ENCODE results near the gene MFF.

Gene MFF

GRCh38 chr2:227293531-227293930 is 31.5 kb upstream of the MFF start:
- no peak overlapping the region for H3K27ac ChIP-seq
- in situ Hi-C loops (cut with HindIII; ENCODE audit: low pct_ligation_motif_present, low sequenced_read_pairs): no loop called here
- H3K4me3 ChIP-seq (ENCODE audit: low read depth, low read length): no peak overlapping the region
- H3K36me3 ChIP-seq (replicated peaks): no peaks in the 10 kb centered on the region
- no peaks in the 10 kb centered on the region for H3K27me3 ChIP-seq (replicated peaks)
- no peak for TF ChIP-seq CTCF (IDR thresholded peaks at IDR 0.05; ENCODE audit: low read depth, low read length, missing control alignments)
- no peak for DNase-seq

- Histone ChIP-seq H3K36me3 (replicated peaks) (no peaks in the 10 kb centered on the region), H3K4me3 (ENCODE audit: low read depth, low read length) (no peak overlapping the region), H3K27ac (no peak overlapping the region), H3K27me3 (replicated peaks) (no peaks in the 10 kb centered on the region)
- TF ChIP-seq CTCF (IDR thresholded peaks at IDR 0.05; ENCODE audit: low read depth, low read length, missing control alignments): no peak
- no peak for DNase-seq
- in situ Hi-C loops (cut with HindIII; ENCODE audit: low pct_ligation_motif_present, low sequenced_read_pairs): no loop called here
Observed at GRCh38 chr2:227295806-227296205, 29.2 kb upstream of the MFF start.

- Histone ChIP-seq H3K27me3 (replicated peaks) (no peaks in the 10 kb centered on the region), H3K4me3 (ENCODE audit: low read depth, low read length) (no peak overlapping the region), H3K27ac (no peak overlapping the region), H3K36me3 (replicated peaks) (no peaks in the 10 kb centered on the region)
- DNase-seq: no peak
- no peak for TF ChIP-seq CTCF (IDR thresholded peaks at IDR 0.05; ENCODE audit: low read depth, low read length, missing control alignments)
- in situ Hi-C loops (cut with HindIII; ENCODE audit: low pct_ligation_motif_present, low sequenced_read_pairs): no loop called here
Observed at GRCh38 chr2:227296671-227297405, 28.2 kb upstream of the MFF start.

GRCh38 chr2:227301523-227301922 is 23.5 kb upstream of the MFF start:
- no peak for DNase-seq

GRCh38 chr2:227308784-227309183 is 16.3 kb upstream of the MFF start:
- TF ChIP-seq CTCF (IDR thresholded peaks at IDR 0.05; ENCODE audit: low read depth, low read length, missing control alignments): no peak
- no peak for DNase-seq
- Histone ChIP-seq H3K36me3 (replicated peaks) (no peaks in the 10 kb centered on the region), H3K27ac (no peak overlapping the region), H3K4me3 (ENCODE audit: low read depth, low read length) (no peak overlapping the region), H3K27me3 (replicated peaks) (no peaks in the 10 kb centered on the region)
- in situ Hi-C loops (cut with HindIII; ENCODE audit: low pct_ligation_motif_present, low sequenced_read_pairs): no loop called here

More at GRCh38 chr2:227301523-227301922, 23.5 kb upstream of the MFF start:
- no peak overlapping the region for H3K4me3 ChIP-seq (ENCODE audit: low read depth, low read length)
- no peaks in the 10 kb centered on the region for H3K36me3 ChIP-seq (replicated peaks)
- no peak for TF ChIP-seq CTCF (IDR thresholded peaks at IDR 0.05; ENCODE audit: low read depth, low read length, missing control alignments)
- in situ Hi-C loops (cut with HindIII; ENCODE audit: low pct_ligation_motif_present, low sequenced_read_pairs): no loop called here
- no peaks in the 10 kb centered on the region for H3K27me3 ChIP-seq (replicated peaks)
- no peak overlapping the region for H3K27ac ChIP-seq

- in situ Hi-C loops (cut with HindIII; ENCODE audit: low pct_ligation_motif_present, low sequenced_read_pairs): no loop called here
Observed at GRCh38 chr2:227310756-227311110, 14.3 kb upstream of the MFF start.

More at GRCh38 chr2:227310756-227311110, 14.3 kb upstream of the MFF start:
- no peak overlapping the region for H3K27ac ChIP-seq
- no peaks in the 10 kb centered on the region for H3K36me3 ChIP-seq (replicated peaks)
- H3K4me3 ChIP-seq (ENCODE audit: low read depth, low read length): no peak overlapping the region
- no peak for DNase-seq
- no peak for TF ChIP-seq CTCF (IDR thresholded peaks at IDR 0.05; ENCODE audit: low read depth, low read length, missing control alignments)
- no peaks in the 10 kb centered on the region for H3K27me3 ChIP-seq (replicated peaks)

Data from brain microvascular endothelial cell (primary cell).